K562 (cell line): Measurements from ENCODE around the gene CHAT. TPM values are rescaled to one million over a fixed set of nuclear protein-coding genes. Genes with fewer than 3 reads are reported as not detected.

Experiments
- ATAC-seq: fragments of 200-7000 bp; cut with Tn5 transposase; 3 replicates; pipeline ENCODE4 v1.9.1; 2020; ENCODE audit warnings: moderate library complexity
- BruUV-seq: library from RNA; stranded (reverse); fragments of 400-500 nt; replicated peaks from 2 replicates; lab custom pipeline; 2021; lab: Mats Ljungman, UMichigan
- CTCF ChIA-PET: fragments of 300-600 bp; formaldehyde crosslinking; extraction: SDS; loops from one replicate; lab custom pipeline; 2021; ENCODE audit warnings: low intra/inter-chr PET ratio; lab: Yijun Ruan, JAX
- POLR2A ChIA-PET: fragments of 300-600, 350-650 bp; sonication (Branson Sonifier 250); formaldehyde crosslinking; extraction: SDS; loops from one replicate; lab custom pipeline; 2021; ENCODE audit warnings: antibody characterized with exemption, inconsistent platforms; lab: Yijun Ruan, JAX
- DNase-seq, 4 experiments: peaks; one replicate each; pipeline versions ENCODE4 v3.0.0 to v3.0.0-alpha.2; 2011 to 2018; ENCODE audit warnings: low spot score in 3 of 4, mixed read lengths in 3 of 4; ENCODE audit errors: extremely low read depth in 1 of 4
- FAIRE-seq: peaks from 2 replicates; lab custom pipeline; 2011; peaks lifted over from hg19 to GRCh38; lab: Jason Lieb, UNC
- H2AFZ ChIP-seq: 2 replicates; pipeline ENCODE4 v1.6.0; 2011; ENCODE audit warnings: low read depth, low read length, control low read depth, inconsistent platforms
- H3K27ac ChIP-seq: fragments of 200-600 bp; 3 replicates; pipeline ENCODE4 v1.8.0; 2011; ENCODE audit warnings: low read depth, mild to moderate bottlenecking, control low read depth, inconsistent platforms, low read length, moderate library complexity, mixed read lengths; ENCODE audit errors: extremely low read depth
- H3K27me3 ChIP-seq, 2 experiments: fragments of 300-600 bp in 1 of 2; 2 replicates in 1 of 2; 3 replicates in 1 of 2; pipeline versions ENCODE4 v1.6.0 to v1.8.0; 2011; ENCODE audit warnings: inconsistent platforms in 2 of 2, low read length in 2 of 2, mild to moderate bottlenecking in 1 of 2, mixed read lengths in 1 of 2, moderate library complexity in 1 of 2; ENCODE audit not compliant: control insufficient read depth in 2 of 2, insufficient read depth in 2 of 2
- H3K36me3 ChIP-seq: fragments of 300-600 bp; 3 replicates; pipeline ENCODE4 v1.8.0; 2011; ENCODE audit warnings: mild to moderate bottlenecking, low read length, inconsistent platforms; ENCODE audit not compliant: control insufficient read depth, insufficient read depth
- H3K4me1 ChIP-seq, 2 experiments: fragments of 200-600 bp in 1 of 2; replicated peaks in 1 of 2; 2 replicates in 1 of 2; 3 replicates in 1 of 2; pipeline versions ENCODE4 v1.5.1 to v1.8.0; 2011; ENCODE audit warnings: inconsistent platforms in 2 of 2, low read length in 2 of 2, mild to moderate bottlenecking in 1 of 2, mixed read lengths in 1 of 2, moderate library complexity in 1 of 2; ENCODE audit not compliant: control insufficient read depth in 2 of 2, insufficient read depth in 2 of 2
- H3K4me2 ChIP-seq: 2 replicates; pipeline ENCODE4 v1.6.1; 2011; ENCODE audit warnings: low read length, control low read depth, inconsistent platforms, mixed read lengths; ENCODE audit not compliant: insufficient read depth
- H3K4me3 ChIP-seq: fragments of 200-600 bp; sonication (generic), shearing (Covaris generic); 2 replicates; pipeline ENCODE4 v1.5.1; 2016; ENCODE audit warnings: control low read depth, inconsistent platforms
- H3K79me2 ChIP-seq: fragments of 200-600 bp; 3 replicates; pipeline ENCODE4 v1.8.0; 2011; ENCODE audit warnings: low read length, inconsistent platforms; ENCODE audit not compliant: control insufficient read depth, insufficient read depth
- H3K9ac ChIP-seq, 2 experiments: 2 replicates each; pipeline versions ENCODE4 v1.6.0 to v1.6.1; 2011; ENCODE audit warnings: low read depth in 2 of 2, low read length in 2 of 2, control low read depth in 1 of 2, inconsistent platforms in 1 of 2, mild to moderate bottlenecking in 1 of 2, mixed read lengths in 1 of 2; ENCODE audit not compliant: insufficient read depth in 1 of 2
- H3K9me1 ChIP-seq: one replicate; pipeline ENCODE4 v1.6.0; 2011; ENCODE audit warnings: inconsistent platforms, mild to moderate bottlenecking, low read length, moderate library complexity; ENCODE audit not compliant: control insufficient read depth, insufficient read depth
- H3K9me3 ChIP-seq: replicated peaks from 2 replicates; pipeline ENCODE4 v1.5.1; 2011; ENCODE audit warnings: low read depth, low read length, inconsistent platforms; ENCODE audit not compliant: control insufficient read depth, insufficient read depth
- H4K20me1 ChIP-seq: replicated peaks from 2 replicates; pipeline ENCODE4 v1.6.1; 2011; ENCODE audit warnings: low read length, inconsistent platforms, mixed read lengths; ENCODE audit not compliant: control insufficient read depth, insufficient read depth
- CBX1 ChIP-seq: sonication (generic); IDR thresholded peaks from 2 replicates; pipeline ENCODE4 v1.6.1; 2016; ENCODE audit warnings: antibody characterized with exemption, low read depth, mild to moderate bottlenecking
- ELK3 ChIP-seq: fragments of 450-650 bp; formaldehyde crosslinking; IDR thresholded peaks from 2 replicates; pipeline ENCODE4 v1.4.0; 2020; ENCODE audit warnings: mild to moderate bottlenecking
- FOS ChIP-seq: IDR thresholded peaks from 3 replicates; pipeline ENCODE4 v1.6.1; 2011; ENCODE audit not compliant: insufficient read length; ENCODE audit errors: extremely low read depth
- GATAD2A ChIP-seq: fragments of 450-650 bp; IDR thresholded peaks from 2 replicates; pipeline ENCODE4 v1.6.1; 2017
- HNRNPLL ChIP-seq: fragments of 200-400 bp; formaldehyde crosslinking; IDR thresholded peaks from 2 replicates; pipeline ENCODE4 v1.6.1; 2017; ENCODE audit warnings: low read length, low read depth, mild to moderate bottlenecking; ENCODE audit not compliant: poor library complexity, severe bottlenecking
- KLF10 ChIP-seq: fragments of 250-450 bp; sonication (Bioruptor Pico); IDR thresholded peaks from 2 replicates; pipeline ENCODE4 v1.6.1; 2021; ENCODE audit warnings: matching md5 sums
- NELFE ChIP-seq: IDR thresholded peaks from 2 replicates; pipeline ENCODE4 v1.6.1; 2011; ENCODE audit warnings: mild to moderate bottlenecking; ENCODE audit not compliant: insufficient read depth, insufficient read length
- PRDM10 ChIP-seq: fragments of 450-650 bp; IDR thresholded peaks from 2 replicates; pipeline ENCODE4 v1.6.1; 2018; ENCODE audit not compliant: partially characterized antibody
- ZMIZ1 ChIP-seq, 2 experiments: fragments of 150-350 bp in 1 of 2; IDR thresholded peaks; 2 replicates each; pipeline ENCODE4 v1.6.1; 2012 to 2016; ENCODE audit warnings: low read depth in 2 of 2, low read length in 2 of 2, mild to moderate bottlenecking in 1 of 2, moderate library complexity in 1 of 2
- ZNF512 ChIP-seq: IDR thresholded peaks from 2 replicates; pipeline ENCODE4 v1.6.1; 2016; ENCODE audit warnings: missing genetic modification characterization, missing compliant biosample characterization
- ZNF583 ChIP-seq: fragments of 250-450 bp; sonication (Bioruptor Pico); IDR thresholded peaks from 2 replicates; pipeline ENCODE4 v1.4.0; 2020
- ZNF644 ChIP-seq: fragments of 200-800 bp; sonication (Bioruptor generic); IDR thresholded peaks from 2 replicates; pipeline ENCODE4 v1.6.1; 2016; ENCODE audit warnings: low read depth, missing genetic modification characterization, missing compliant biosample characterization
- WGBS: fragments of 100-300 bp; shearing (Covaris generic); methylation state at CpG from one replicate; pipeline ENCODE4 v1.1.6; 2016; ENCODE audit warnings: low coverage, mixed read lengths; ENCODE audit not compliant: insufficient coverage; ENCODE audit errors: missing lambda C conversion rate; 5-methylcytosine and 5-hydroxymethylcytosine counted together
- in situ Hi-C: fragments of 300-500 bp; cut with MboI; formaldehyde crosslinking; loops from 4 replicates; pipeline ENCODE4 v1.15.0; 2018; ENCODE audit warnings: inconsistent platforms, mixed read lengths
- intact Hi-C: fragments of 100-400 bp; cut with micrococcal nuclease; formaldehyde crosslinking; loops from 2 replicates; pipeline ENCODE4 v1.14.2; 2022
- polyA plus RNA-seq, 8 experiments: library from polyadenylated mRNA; depleted of rRNA in 4 of 8; stranded (reverse) in 5 of 8; unstranded in 3 of 8; fragments of >200 nt; fragmentation: Nextera tagmentation in 2 of 8; fragmentation: Illumina TruSeq in 1 of 8; extraction: Ambion mirVana in 2 of 8; extraction: Trizol in 1 of 8; gene quantifications; 2 replicates each; pipeline versions ENCODE4 v1.2.1 to v1.2.3, GENCODE V29; 2011 to 2014; ENCODE audit warnings: inconsistent platforms in 1 of 8, missing spikeins in 1 of 8
- total RNA-seq, 7 experiments: library from RNA; depleted of rRNA in 6 of 7; stranded (reverse); fragments of >200 nt in 6 of 7; fragmentation: Illumina TruSeq in 2 of 7; extraction: Trizol in 2 of 7; gene quantifications; 2 replicates each; pipeline versions ENCODE4 v1.2.1 to v1.2.3, GENCODE V29; 2011 to 2021; ENCODE audit warnings: low replicate concordance in 1 of 7

The CHAT gene
- total and polyA plus RNA-seq, 9 of the 15 experiments (the other 6 are each of a cell fraction or from before 2014, with no cell fraction given): not detected

- H3K4me3 ChIP-seq: no peak overlapping the region
- in situ Hi-C loops (no loop called here), intact Hi-C loops (no loop called here)
- H3K9ac ChIP-seq: no peak overlapping the region
- no peak overlapping the region for H3K27ac ChIP-seq
- WGBS: 2% methylated on average over 11 of the region's 11 CpGs
- no peaks in the 10 kb centered on the region for H3K79me2 ChIP-seq
- peaks cover 14% of the 10 kb centered on the region; the same call in 1 of the 2 replicates for H4K20me1 ChIP-seq
- no peak for FAIRE-seq
- peaks cover 21 to 64% of the 10 kb centered on the region in 2 experiments; a peak in 4 of 5 replicates for H3K27me3 ChIP-seq
- 0 out of 5 replicates have a peak, but pooled peaks cover 0 to 3% of the 10 kb centered on the region in 2 experiments for H3K4me1 ChIP-seq
- ATAC-seq: no peak
- no peaks in the 10 kb centered on the region for H3K36me3 ChIP-seq
- ChIA-PET POLR2A (interaction anchor here (0.7 to 1.1 kb wide), 2 partner anchors 8 to 31 kb away, joined by 3 to 4 read pairs; no protein-coding TSS in a partner anchor), CTCF (no interaction called here)
- no peak overlapping the region for H2AFZ ChIP-seq
- H3K4me2 ChIP-seq: no peak overlapping the region
- DNase-seq: no peak
- H3K9me3 ChIP-seq: no peaks in the 10 kb centered on the region
- no peaks in the 10 kb centered on the region for H3K9me1 ChIP-seq
- no TSS peak for BruUV-seq
- TF ChIP-seq FOS (no peak), CBX1 (no peak), NELFE (no peak), ZMIZ1 (IDR thresholded peaks at IDR 0.05; ENCODE audit: low read depth in 2 of 2, low read length in 2 of 2) (no peak), ELK3 (no peak), ZNF644 (tag) (no peak), ZNF512 (tag) (no peak), HNRNPLL (no peak), KLF10 (CRISPR knock-in tag) (no peak), PRDM10 (no peak), GATAD2A (no peak), ZNF583 (CRISPR knock-in tag) (no peak)
Observed at GRCh38 chr10:49653273-49653929, 39.6 kb downstream of the CHAT start.
